SK-N-SH treated with all-trans-retinoic acid at 6 μM for 48 hours (cell line): Measurements from ENCODE around the gene TAPBP.

Experiments
- ATAC-seq: fragments of 200-7000 bp; cut with Tn5 transposase; 3 replicates; pipeline ENCODE4 v1.9.1; 2020; ENCODE audit warnings: mild to moderate bottlenecking, moderate library complexity
- ARNTL ChIP-seq: fragments of 450-650 bp; formaldehyde crosslinking; IDR thresholded peaks from 2 replicates; pipeline ENCODE4 v1.5.0; 2020; ENCODE audit warnings: low read depth, mild to moderate bottlenecking, moderate library complexity, borderline replicate concordance
- BACH2 ChIP-seq: fragments of 250-450 bp; sonication (Bioruptor Pico); IDR thresholded peaks from 2 replicates; pipeline ENCODE4 v1.9.0; 2021; ENCODE audit warnings: mild to moderate bottlenecking, borderline replicate concordance
- CREB5 ChIP-seq: fragments of 250-450 bp; sonication (Bioruptor Pico); IDR thresholded peaks from 2 replicates; pipeline ENCODE4 v1.5.1; 2020; ENCODE audit warnings: low read depth, mild to moderate bottlenecking, moderate library complexity
- CSDC2 ChIP-seq: fragments of 250-450 bp; sonication (Bioruptor Pico); IDR thresholded peaks from 2 replicates; pipeline ENCODE4 v1.5.0; 2020; ENCODE audit warnings: mild to moderate bottlenecking, moderate library complexity
- ESRRG ChIP-seq: fragments of 250-450 bp; sonication (Bioruptor Pico); IDR thresholded peaks from 2 replicates; pipeline ENCODE4 v1.6.1; 2021; ENCODE audit warnings: mild to moderate bottlenecking
- GLIS3 ChIP-seq: fragments of 250-450 bp; sonication (Bioruptor Pico); IDR thresholded peaks from 2 replicates; pipeline ENCODE4 v1.5.0; 2020; ENCODE audit warnings: mild to moderate bottlenecking, moderate library complexity
- ISL1 ChIP-seq: fragments of 250-450 bp; sonication (Bioruptor Pico); IDR thresholded peaks from 2 replicates; pipeline ENCODE4 v2.1.2; 2022; ENCODE audit warnings: mild to moderate bottlenecking, moderate library complexity
- RARB ChIP-seq: fragments of 250-450 bp; sonication (Bioruptor Pico); IDR thresholded peaks from 2 replicates; pipeline ENCODE4 v1.8.0; 2021; ENCODE audit warnings: mild to moderate bottlenecking, moderate library complexity
- SNAI2 ChIP-seq: fragments of 250-450 bp; sonication (Bioruptor Pico); IDR thresholded peaks from 2 replicates; pipeline ENCODE4 v1.5.0; 2020; ENCODE audit warnings: mild to moderate bottlenecking, moderate library complexity
- TCF4 ChIP-seq: fragments of 250-450 bp; sonication (Bioruptor Pico); IDR thresholded peaks from 2 replicates; pipeline ENCODE4 v1.8.0; 2021; ENCODE audit warnings: mild to moderate bottlenecking, moderate library complexity, borderline replicate concordance
- TOX ChIP-seq: fragments of 250-450 bp; sonication (Bioruptor Pico); IDR thresholded peaks from 2 replicates; pipeline ENCODE4 v1.8.0; 2021; ENCODE audit warnings: mild to moderate bottlenecking, moderate library complexity, borderline replicate concordance
- TSHZ2 ChIP-seq: fragments of 250-450 bp; sonication (Bioruptor Pico); IDR thresholded peaks from 2 replicates; pipeline ENCODE4 v1.5.0; 2020; ENCODE audit warnings: mild to moderate bottlenecking, moderate library complexity
- ZFP3 ChIP-seq: fragments of 250-450 bp; sonication (Bioruptor Pico); IDR thresholded peaks from 2 replicates; pipeline ENCODE4 v1.5.0; 2020; ENCODE audit warnings: mild to moderate bottlenecking, moderate library complexity
- ZFP30 ChIP-seq: fragments of 450-650 bp; formaldehyde crosslinking; IDR thresholded peaks from 2 replicates; pipeline ENCODE4 v1.5.0; 2022; ENCODE audit warnings: mild to moderate bottlenecking, moderate library complexity
- ZNF565 ChIP-seq: fragments of 450-650 bp; formaldehyde crosslinking; conservative IDR thresholded peaks from 2 replicates; pipeline ENCODE4 v1.5.0; 2020; ENCODE audit warnings: low read depth, mild to moderate bottlenecking, moderate library complexity
- ZNF70 ChIP-seq: fragments of 450-650 bp; formaldehyde crosslinking; IDR thresholded peaks from 2 replicates; pipeline ENCODE4 v1.5.0; 2020; ENCODE audit warnings: mild to moderate bottlenecking, moderate library complexity
- ZNF8 ChIP-seq: fragments of 450-650 bp; formaldehyde crosslinking; IDR thresholded peaks from 2 replicates; pipeline ENCODE4 v1.5.0; 2020; ENCODE audit warnings: mild to moderate bottlenecking, moderate library complexity
- TF ChIP-seq, protein P1 (sequence below): fragments of 250-450 bp; sonication (Bioruptor Pico); IDR thresholded peaks from 2 replicates; pipeline ENCODE4 v1.5.1; 2021; ENCODE audit warnings: mild to moderate bottlenecking, moderate library complexity
- TF ChIP-seq, protein P2 (sequence below): fragments of 250-450 bp; sonication (Bioruptor Pico); IDR thresholded peaks from 2 replicates; pipeline ENCODE4 v1.8.0; 2020; ENCODE audit warnings: mild to moderate bottlenecking, moderate library complexity, borderline replicate concordance
- TF ChIP-seq, protein P3 (sequence below): fragments of 250-450 bp; sonication (Bioruptor Pico); IDR thresholded peaks from 2 replicates; pipeline ENCODE4 v1.8.0; 2021; ENCODE audit warnings: low read depth, mild to moderate bottlenecking, moderate library complexity, borderline replicate concordance

Gene TAPBP

GRCh38 chr6:33297406-33297955 is 16.4 kb downstream of the TAPBP start:
- no peak; the same call in 1 of the 3 replicates for ATAC-seq
- TF ChIP-seq ZNF565 (CRISPR knock-in tag) (no peak), RARB (CRISPR knock-in tag) (no peak), SNAI2 (no peak), GLIS3 (no peak), ARNTL (CRISPR knock-in tag) (no peak), ZFP30 (CRISPR knock-in tag) (no peak), ZNF70 (CRISPR knock-in tag) (no peak), TCF4 (CRISPR knock-in tag) (no peak), ZFP3 (CRISPR knock-in tag) (no peak)
- TF ChIP-seq, protein P1, sequence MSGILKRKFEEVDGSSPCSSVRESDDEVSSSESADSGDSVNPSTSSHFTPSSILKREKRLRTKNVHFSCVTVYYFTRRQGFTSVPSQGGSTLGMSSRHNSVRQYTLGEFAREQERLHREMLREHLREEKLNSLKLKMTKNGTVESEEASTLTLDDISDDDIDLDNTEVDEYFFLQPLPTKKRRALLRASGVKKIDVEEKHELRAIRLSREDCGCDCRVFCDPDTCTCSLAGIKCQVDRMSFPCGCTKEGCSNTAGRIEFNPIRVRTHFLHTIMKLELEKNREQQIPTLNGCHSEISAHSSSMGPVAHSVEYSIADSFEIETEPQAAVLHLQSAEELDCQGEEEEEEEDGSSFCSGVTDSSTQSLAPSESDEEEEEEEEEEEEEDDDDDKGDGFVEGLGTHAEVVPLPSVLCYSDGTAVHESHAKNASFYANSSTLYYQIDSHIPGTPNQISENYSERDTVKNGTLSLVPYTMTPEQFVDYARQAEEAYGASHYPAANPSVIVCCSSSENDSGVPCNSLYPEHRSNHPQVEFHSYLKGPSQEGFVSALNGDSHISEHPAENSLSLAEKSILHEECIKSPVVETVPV (CRISPR knock-in tag) = no peak

GRCh38 chr6:33296797-33297405 is 17.0 kb downstream of the TAPBP start:
- TF ChIP-seq TSHZ2 (CRISPR knock-in tag) (no peak), GLIS3 (no peak), BACH2 (CRISPR knock-in tag) (no peak), CREB5 (CRISPR knock-in tag) (no peak), ZFP3 (CRISPR knock-in tag) (no peak)
- TF ChIP-seq, protein P2, sequence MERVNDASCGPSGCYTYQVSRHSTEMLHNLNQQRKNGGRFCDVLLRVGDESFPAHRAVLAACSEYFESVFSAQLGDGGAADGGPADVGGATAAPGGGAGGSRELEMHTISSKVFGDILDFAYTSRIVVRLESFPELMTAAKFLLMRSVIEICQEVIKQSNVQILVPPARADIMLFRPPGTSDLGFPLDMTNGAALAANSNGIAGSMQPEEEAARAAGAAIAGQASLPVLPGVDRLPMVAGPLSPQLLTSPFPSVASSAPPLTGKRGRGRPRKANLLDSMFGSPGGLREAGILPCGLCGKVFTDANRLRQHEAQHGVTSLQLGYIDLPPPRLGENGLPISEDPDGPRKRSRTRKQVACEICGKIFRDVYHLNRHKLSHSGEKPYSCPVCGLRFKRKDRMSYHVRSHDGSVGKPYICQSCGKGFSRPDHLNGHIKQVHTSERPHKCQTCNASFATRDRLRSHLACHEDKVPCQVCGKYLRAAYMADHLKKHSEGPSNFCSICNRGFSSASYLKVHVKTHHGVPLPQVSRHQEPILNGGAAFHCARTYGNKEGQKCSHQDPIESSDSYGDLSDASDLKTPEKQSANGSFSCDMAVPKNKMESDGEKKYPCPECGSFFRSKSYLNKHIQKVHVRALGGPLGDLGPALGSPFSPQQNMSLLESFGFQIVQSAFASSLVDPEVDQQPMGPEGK (CRISPR knock-in tag) = no peak
- no peak for ATAC-seq

GRCh38 chr6:33295621-33296369 is 18.1 kb downstream of the TAPBP start:
- no peak for ATAC-seq
- no peak for TF ChIP-seq RARB (CRISPR knock-in tag)
- TF ChIP-seq TOX = no peak
- no peak for TF ChIP-seq CSDC2 (CRISPR knock-in tag)
- no peak for TF ChIP-seq ZNF8 (CRISPR knock-in tag)
- TF ChIP-seq, protein P3, sequence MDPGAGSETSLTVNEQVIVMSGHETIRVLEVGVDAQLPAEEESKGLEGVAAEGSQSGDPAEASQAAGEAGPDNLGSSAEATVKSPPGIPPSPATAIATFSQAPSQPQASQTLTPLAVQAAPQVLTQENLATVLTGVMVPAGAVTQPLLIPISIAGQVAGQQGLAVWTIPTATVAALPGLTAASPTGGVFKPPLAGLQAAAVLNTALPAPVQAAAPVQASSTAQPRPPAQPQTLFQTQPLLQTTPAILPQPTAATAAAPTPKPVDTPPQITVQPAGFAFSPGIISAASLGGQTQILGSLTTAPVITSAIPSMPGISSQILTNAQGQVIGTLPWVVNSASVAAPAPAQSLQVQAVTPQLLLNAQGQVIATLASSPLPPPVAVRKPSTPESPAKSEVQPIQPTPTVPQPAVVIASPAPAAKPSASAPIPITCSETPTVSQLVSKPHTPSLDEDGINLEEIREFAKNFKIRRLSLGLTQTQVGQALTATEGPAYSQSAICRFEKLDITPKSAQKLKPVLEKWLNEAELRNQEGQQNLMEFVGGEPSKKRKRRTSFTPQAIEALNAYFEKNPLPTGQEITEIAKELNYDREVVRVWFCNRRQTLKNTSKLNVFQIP (CRISPR knock-in tag) = no peak
- no peak for TF ChIP-seq ISL1 (CRISPR knock-in tag)
- TF ChIP-seq ZFP3 (CRISPR knock-in tag) = no peak
- no peak for TF ChIP-seq ZFP30 (CRISPR knock-in tag)
- TF ChIP-seq GLIS3 = no peak
- TF ChIP-seq SNAI2 = no peak
- no peak for TF ChIP-seq TSHZ2 (CRISPR knock-in tag)
- TF ChIP-seq, protein P2 (CRISPR knock-in tag) = no peak
- no peak for TF ChIP-seq ESRRG
